Common myeloid progenitor, CD34-positive (primary cell): ENCODE measurements around the gene CSNK1A1L.

Experiments used
- CTCF ChIA-PET: fragments of 350-600 bp; sonication (Branson Sonifier 250); formaldehyde crosslinking; loops from one replicate; lab custom pipeline; 2021; ENCODE audit warnings: antibody characterized with exemption; lab: Charles Lee
- POLR2A ChIA-PET: fragments of 350-600 bp; sonication (Branson Sonifier 250); formaldehyde crosslinking; loops from one replicate; lab custom pipeline; 2021; ENCODE audit warnings: antibody characterized with exemption; lab: Charles Lee
- DNase-seq, 3 donors: peaks; one replicate each; pipeline versions ENCODE4 v3.0.0 to v3.0.0-alpha.2; 2013
- H3K27ac ChIP-seq, 2 experiments: 1 replicate in 1 of 2; 2 replicates in 1 of 2; pipeline ENCODE4 v1.7.0; 2013; ENCODE audit warnings: inconsistent platforms in 2 of 2, low read length in 2 of 2, mild to moderate bottlenecking in 2 of 2, low read depth in 1 of 2, moderate library complexity in 1 of 2; ENCODE audit not compliant: severe bottlenecking in 2 of 2, insufficient read depth in 1 of 2, poor library complexity in 1 of 2
- H3K27me3 ChIP-seq, 5 experiments: replicated peaks in 2 of 5; 1 replicate in 3 of 5; 2 replicates in 2 of 5; pipeline versions ENCODE4 v1.6.1 to v1.7.0; 2013; ENCODE audit warnings: low read length in 4 of 5, mild to moderate bottlenecking in 2 of 5, moderate library complexity in 2 of 5, inconsistent platforms in 1 of 5; ENCODE audit not compliant: insufficient read depth in 5 of 5, control insufficient read depth in 4 of 5
- H3K36me3 ChIP-seq, 4 experiments: 1 replicate in 2 of 4; 2 replicates in 2 of 4; pipeline versions ENCODE4 v1.6.1 to v1.7.0; 2013; ENCODE audit warnings: low read length in 3 of 4, control low read depth in 1 of 4, mild to moderate bottlenecking in 1 of 4; ENCODE audit not compliant: control insufficient read depth in 4 of 4, insufficient read depth in 4 of 4
- H3K4me1 ChIP-seq, 4 experiments: 1 replicate in 3 of 4; 2 replicates in 1 of 4; pipeline versions ENCODE4 v1.6.1 to v1.7.1; 2013; ENCODE audit warnings: low read length in 3 of 4, mild to moderate bottlenecking in 3 of 4, control low read depth in 1 of 4, inconsistent platforms in 1 of 4, moderate library complexity in 1 of 4; ENCODE audit not compliant: control insufficient read depth in 4 of 4, insufficient read depth in 4 of 4; ENCODE audit errors: control extremely low read depth in 1 of 4
- H3K4me3 ChIP-seq, 7 experiments: 1 replicate in 4 of 7; 2 replicates in 3 of 7; pipeline versions ENCODE4 v1.5.1 to v1.7.0; 2013; ENCODE audit warnings: mild to moderate bottlenecking in 7 of 7, low read length in 6 of 7, moderate library complexity in 6 of 7, inconsistent platforms in 2 of 7, low read depth in 2 of 7, control low read depth in 1 of 7; ENCODE audit not compliant: insufficient read depth in 4 of 7, control insufficient read depth in 1 of 7; ENCODE audit errors: extremely low read depth in 1 of 7
- H3K9me3 ChIP-seq, 5 experiments: 1 replicate in 4 of 5; 2 replicates in 1 of 5; pipeline versions ENCODE4 v1.6.1 to v1.7.1; 2013; ENCODE audit warnings: low read length in 4 of 5, mild to moderate bottlenecking in 2 of 5, inconsistent platforms in 1 of 5, low read depth in 1 of 5, moderate library complexity in 1 of 5; ENCODE audit not compliant: control insufficient read depth in 4 of 5, insufficient read depth in 2 of 5; ENCODE audit errors: control extremely low read depth in 1 of 5
- WGBS: methylation state at CpG from one replicate; pipeline ENCODE4 v1.1.5; 2013; ENCODE audit not compliant: insufficient coverage; 5-methylcytosine and 5-hydroxymethylcytosine counted together

CSNK1A1L gene

DNA sequence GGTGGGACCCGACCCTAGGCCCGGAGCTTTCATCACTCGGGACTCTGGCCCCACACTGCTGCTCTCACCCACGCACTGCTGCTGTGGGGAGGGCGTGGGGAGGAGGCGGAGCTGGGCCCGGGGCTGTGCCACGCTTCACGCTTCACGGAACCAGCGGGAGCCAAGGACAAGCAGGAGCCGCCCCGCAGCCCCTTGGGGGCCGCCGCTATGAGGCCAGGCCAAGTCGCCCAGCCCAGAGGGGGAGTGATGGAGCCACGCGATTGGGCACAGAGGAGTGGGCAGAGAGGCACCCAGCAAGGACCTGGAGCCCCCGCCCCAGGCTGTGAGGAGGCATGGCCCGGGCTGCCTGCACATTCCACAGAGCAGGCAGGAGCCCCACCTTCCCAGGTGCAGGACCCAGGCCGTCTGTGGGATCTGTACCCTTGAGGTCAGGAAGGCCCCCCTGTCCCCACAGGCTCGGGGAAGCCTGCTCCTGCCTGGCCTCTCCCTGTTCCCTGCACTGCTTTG, 35.8 kb downstream of the CSNK1A1L start:
- H3K36me3 ChIP-seq = no peaks in the 10 kb centered on the region
- H3K9me3 ChIP-seq = no peaks in the 10 kb centered on the region
- 95% methylated on average over 11 of the region's 22 CpGs for WGBS
- DNase-seq = no peak
- ChIA-PET CTCF (interaction anchor here (1.4 to 4.2 kb wide), 5 partner anchors 9 to 211 kb away, joined by 3 to 13 read pairs (median 7); partner anchors contain the start of genes ALG5 and EXOSC8), POLR2A (no interaction called here)
- H3K27me3 ChIP-seq = no peaks in the 10 kb centered on the region
- no peaks in the 10 kb centered on the region for H3K4me1 ChIP-seq
- no peak overlapping the region for H3K27ac ChIP-seq
- H3K4me3 ChIP-seq = no peak overlapping the region

DNA sequence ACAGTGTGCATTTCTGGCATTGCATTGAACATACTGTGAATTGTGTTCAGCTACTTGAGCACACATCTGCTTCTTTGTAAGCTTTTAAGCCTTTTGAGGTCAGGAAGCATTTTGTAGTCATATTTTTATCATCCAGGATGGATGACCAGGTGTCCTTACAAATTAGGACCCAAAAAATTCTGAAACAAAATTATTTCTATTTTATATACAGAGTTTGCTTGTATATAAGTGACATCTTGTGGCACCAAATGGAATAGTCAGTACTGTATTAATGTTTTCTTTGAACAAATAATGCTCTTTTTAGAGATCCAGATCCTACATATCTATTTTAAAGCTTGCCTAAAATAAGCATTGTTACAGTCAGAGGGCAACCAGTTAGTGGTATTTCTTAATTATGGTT, 36.5 kb downstream of the CSNK1A1L start:
- H3K36me3 ChIP-seq = no peaks in the 10 kb centered on the region
- no peaks in the 10 kb centered on the region for H3K9me3 ChIP-seq
- no peak overlapping the region for H3K27ac ChIP-seq
- POLR2A ChIA-PET = no interaction called here
- H3K4me1 ChIP-seq = no peaks in the 10 kb centered on the region
- H3K4me3 ChIP-seq = no peak overlapping the region
- DNase-seq = peak in 2 of 3 donors; percentile 24 to 38
- CTCF ChIA-PET = interaction anchor here (0.7 to 4.2 kb wide), 3 partner anchors 20 to 86 kb away, joined by 3 to 13 read pairs (median 12); partner anchors contain the start of genes ALG5 and EXOSC8
- no peaks in the 10 kb centered on the region for H3K27me3 ChIP-seq

DNA sequence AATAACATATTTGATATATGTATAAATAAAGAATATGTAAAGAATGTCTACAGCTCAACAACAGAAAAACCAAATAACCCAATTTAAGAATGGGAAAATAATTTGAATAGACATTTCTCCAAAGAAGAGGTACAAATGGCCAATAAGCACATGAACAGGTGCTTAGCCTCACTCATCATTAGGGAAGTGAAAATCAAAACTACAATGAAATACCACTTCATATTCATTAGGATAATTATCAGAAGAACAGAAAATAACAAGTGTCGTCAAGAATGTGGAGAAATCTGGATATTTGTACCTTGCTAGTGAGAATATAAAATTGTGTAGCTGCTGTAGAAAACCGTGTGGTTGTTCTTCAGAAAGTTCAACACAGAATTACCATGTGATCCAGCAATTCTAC, 37.6 kb downstream of the CSNK1A1L start:
- no peak for DNase-seq
- Histone ChIP-seq H3K4me3 (no peak overlapping the region), H3K27ac (no peak overlapping the region), H3K9me3 (no peaks in the 10 kb centered on the region), H3K27me3 (no peaks in the 10 kb centered on the region), H3K36me3 (no peaks in the 10 kb centered on the region), H3K4me1 (no peaks in the 10 kb centered on the region)
- CTCF ChIA-PET = interaction anchor here (1.2 to 4.2 kb wide), 2 partner anchors 38 to 68 kb away, joined by 3 to 13 read pairs; partner anchors contain the start of genes ALG5 and EXOSC8
- WGBS = no CpG with 5 or more reads among the region's 2 CpGs
- POLR2A ChIA-PET = no interaction called here

DNA sequence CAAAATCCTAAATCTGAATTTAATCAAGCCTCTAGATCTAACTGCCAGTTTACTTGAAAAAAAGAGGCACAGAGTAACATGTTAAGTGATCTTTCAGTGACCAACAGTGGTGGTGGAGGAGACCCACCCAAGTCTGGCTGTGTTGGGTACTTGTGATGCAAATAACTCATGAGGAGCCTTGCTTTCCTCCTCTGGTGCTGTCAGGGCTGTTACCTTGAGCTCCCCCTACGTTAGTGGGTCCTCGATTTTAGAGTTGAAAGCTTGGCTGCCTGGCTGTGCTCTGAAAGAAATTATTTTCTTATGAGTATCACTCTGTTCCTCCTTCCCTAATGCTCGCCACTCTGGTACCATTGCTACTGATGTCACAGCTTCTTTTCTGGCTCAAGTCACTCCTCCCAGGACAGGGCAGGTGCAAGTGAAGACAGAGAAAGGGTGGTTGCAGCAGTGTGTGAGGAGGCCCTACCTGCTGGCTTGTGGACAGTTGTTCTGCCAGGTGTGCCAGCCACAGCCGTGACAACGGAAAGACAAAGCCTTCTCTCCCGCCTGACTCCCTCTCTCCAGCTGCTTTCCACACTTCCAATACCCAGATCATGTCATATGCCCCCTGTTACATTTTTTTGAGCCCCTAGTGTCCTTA, 39.5 kb downstream of the CSNK1A1L start:
- ChIA-PET POLR2A (no interaction called here), CTCF (no interaction called here)
- WGBS = 96% methylated on average over 6 of the region's 6 CpGs
- H3K4me3 ChIP-seq = no peak overlapping the region
- H3K9me3 ChIP-seq = no peaks in the 10 kb centered on the region
- no peaks in the 10 kb centered on the region for H3K36me3 ChIP-seq
- no peak overlapping the region for H3K27ac ChIP-seq
- DNase-seq = no peak
- H3K4me1 ChIP-seq = no peaks in the 10 kb centered on the region
- no peaks in the 10 kb centered on the region for H3K27me3 ChIP-seq

DNA sequence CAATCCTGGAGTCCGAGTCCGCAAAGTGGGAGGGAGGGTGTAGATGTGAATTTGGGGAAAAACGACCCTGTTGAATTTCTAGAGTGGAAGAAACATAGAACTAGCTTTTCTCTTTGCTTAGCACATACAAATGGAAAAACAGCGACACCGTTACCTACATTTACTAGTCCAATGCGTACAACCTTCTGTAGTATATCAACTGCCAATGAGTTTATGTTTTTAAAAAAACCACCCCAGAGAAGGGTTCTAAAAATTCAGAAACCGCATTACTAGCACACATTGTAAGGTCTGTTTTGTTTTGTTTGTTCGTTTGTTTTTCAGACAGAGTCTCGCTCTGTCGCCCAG, 45.6 kb downstream of the CSNK1A1L start:
- peaks cover 5 to 14% (median 11%) of the 10 kb centered on the region in 4 experiments for H3K4me1 ChIP-seq
- H3K4me3 ChIP-seq = peak overlapping the region; percentile 72 to 96 (median 85)
- H3K36me3 ChIP-seq = peaks cover 0 to 3% (median 1%) of the 10 kb centered on the region in 4 experiments
- ChIA-PET POLR2A (no interaction called here), CTCF (interaction anchor here (2.3 kb wide), 1 partner anchor 11 kb away, joined by 7 read pairs; no protein-coding TSS in a partner anchor)
- peaks cover 0 to 2% (median 0%) of the 10 kb centered on the region in 5 experiments for H3K9me3 ChIP-seq
- DNase-seq = no peak
- WGBS = 90% methylated on average over 3 of the region's 10 CpGs
- no peaks in the 10 kb centered on the region for H3K27me3 ChIP-seq
- peak overlapping the region; percentile 6 to 96 for H3K27ac ChIP-seq

DNA sequence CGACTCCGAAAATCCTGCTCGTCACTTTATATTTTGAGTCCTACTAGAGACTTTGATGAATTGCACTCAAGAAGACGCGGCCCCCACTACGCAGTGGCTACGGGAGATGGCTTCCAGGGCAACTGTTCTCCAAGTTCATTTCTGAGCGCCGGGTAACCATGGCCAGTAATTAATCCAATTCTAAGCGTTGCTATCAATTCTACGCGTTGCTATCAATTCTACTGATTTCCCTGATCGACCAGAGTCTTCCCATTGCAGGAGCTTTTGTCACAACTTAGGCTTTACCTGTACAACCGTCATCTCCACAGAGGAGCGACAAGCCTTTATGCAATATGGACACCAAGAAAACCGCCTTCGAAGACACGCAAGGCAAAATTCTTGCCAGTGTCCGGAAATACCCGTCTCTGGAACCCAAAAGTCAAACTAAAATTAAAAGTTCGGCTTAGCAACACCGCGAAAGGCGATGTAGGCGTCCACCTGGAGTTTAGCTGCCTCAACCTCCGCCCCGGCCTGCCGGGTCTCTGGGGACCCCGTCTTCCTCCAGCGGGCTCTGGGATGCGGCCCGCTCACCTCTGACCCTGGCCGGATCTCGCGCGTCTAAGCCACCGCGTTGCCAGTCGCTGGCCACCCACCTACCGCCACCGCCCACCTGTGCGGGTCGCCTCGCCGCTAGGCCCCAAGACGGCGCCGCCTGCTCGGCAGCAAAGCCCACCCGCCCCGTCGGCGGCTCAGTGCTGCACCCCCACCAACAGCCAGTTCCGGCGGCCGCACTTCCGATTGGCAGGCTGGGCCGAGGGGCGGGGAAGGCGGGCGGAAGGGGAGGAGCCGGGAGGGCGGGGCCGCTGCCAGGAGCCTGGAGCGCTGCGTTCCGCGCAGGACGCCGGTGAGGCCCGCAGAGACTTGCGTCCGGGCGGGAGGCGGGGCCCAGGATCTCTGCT, 46.3 kb downstream of the CSNK1A1L start, which contains the start of gene SUPT20H:
SUPT20H (minus strand) TSS at position 779 of the 938 bp plus-strand sequence. CDS start 8,198 bp downstream, outside the sequence.
- peaks cover 0 to 3% (median 1%) of the 10 kb centered on the region in 4 experiments for H3K36me3 ChIP-seq
- peaks cover 5 to 14% (median 11%) of the 10 kb centered on the region in 4 experiments for H3K4me1 ChIP-seq
- WGBS = 0% methylated on average over 43 of the region's 75 CpGs
- POLR2A ChIA-PET = interaction anchor here (1.6 kb wide), 1 partner anchor 59 kb away, joined by 4 read pairs; the partner anchor contains the start of gene EXOSC8
- peak; percentile 91 to 96 (median 95) for DNase-seq
- peak within 1 kb of the TSS; percentile 91 to 96 for H3K27ac ChIP-seq
- CTCF ChIA-PET = interaction anchor here (2.3 kb wide), 1 partner anchor 11 kb away, joined by 7 read pairs; no protein-coding TSS in a partner anchor
- H3K27me3 ChIP-seq = no peaks in the 10 kb centered on the region
- H3K4me3 ChIP-seq = peak within 1 kb of the TSS; percentile 72 to 96 (median 92)
- H3K9me3 ChIP-seq = peaks cover 0 to 2% (median 0%) of the 10 kb centered on the region in 5 experiments
